HCT116 (cell line): Measurements from ENCODE around the gene TTC9. TPM values are rescaled to one million over a fixed set of nuclear protein-coding genes. Genes with fewer than 3 reads are reported as not detected.

Source experiments
- ATAC-seq: fragments of 200-7000 bp; cut with Tn5 transposase; 2 replicates; pipeline ENCODE4 v1.9.1; 2020; ENCODE audit warnings: mild to moderate bottlenecking, moderate library complexity
- BruUV-seq: library from RNA; stranded (reverse); fragments of 400-500 nt; replicated peaks from 2 replicates; lab custom pipeline; 2021; lab: Mats Ljungman, UMichigan
- CTCF ChIA-PET: fragments of 300-600 bp; sonication (Branson Sonifier 250); formaldehyde crosslinking; loops from one replicate; lab custom pipeline; 2021; ENCODE audit warnings: antibody characterized with exemption; lab: Charles Lee
- POLR2A ChIA-PET: fragments of 300-600, 350-600 bp; sonication (Branson Sonifier 250); formaldehyde crosslinking; loops from one replicate; lab custom pipeline; 2021; ENCODE audit warnings: antibody characterized with exemption; lab: Charles Lee
- RAD21 ChIA-PET, 2 experiments: fragments of 300-600 bp; sonication (Branson Sonifier 250); formaldehyde crosslinking; loops; one replicate each; lab custom pipeline; 2023; ENCODE audit warnings: low total read pairs in 2 of 2; ENCODE audit not compliant: uncharacterized antibody in 2 of 2, unreplicated experiment in 2 of 2, low non-redundant PET in 1 of 2; lab: Charles Lee
- DNase-seq: peaks from one replicate; pipeline ENCODE4 v3.0.0-alpha.2; 2010; ENCODE audit warnings: low read depth, low spot score
- H2AFZ ChIP-seq: fragments of 200-600 bp; shearing (Covaris generic), sonication (generic); 2 replicates; pipeline ENCODE4 v1.6.1; 2017; ENCODE audit warnings: low read depth, mixed run types, mixed read lengths, antibody characterized with exemption, low read length; ENCODE audit not compliant: poor library complexity, severe bottlenecking
- H3K27ac ChIP-seq: 2 replicates; pipeline ENCODE4 v1.5.1; 2012; ENCODE audit warnings: low read depth, low read length
- H3K27me3 ChIP-seq: fragments of 200-600 bp; sonication (generic); 2 replicates; pipeline ENCODE4 v1.6.1; 2016; ENCODE audit warnings: mixed run types, low read length, mixed read lengths; ENCODE audit not compliant: insufficient read depth
- H3K36me3 ChIP-seq, 2 experiments: fragments of 200-500 bp in 1 of 2; fragments of 200-600 bp in 1 of 2; sonication (Bioruptor generic) in 1 of 2; sonication (generic) in 1 of 2; 2 replicates each; pipeline versions ENCODE4 v1.5.1 to v1.6.1; 2014 to 2016; ENCODE audit warnings: low read length in 2 of 2, inconsistent platforms in 1 of 2, mixed read lengths in 1 of 2, mixed run types in 1 of 2; ENCODE audit not compliant: insufficient read depth in 2 of 2, control insufficient read depth in 1 of 2
- H3K4me1 ChIP-seq, 2 experiments: fragments of 200-600 bp in 1 of 2; sonication (generic) in 1 of 2; 2 replicates each; pipeline versions ENCODE4 v1.5.1 to v1.6.1; 2012 to 2017; ENCODE audit warnings: low read length in 2 of 2, inconsistent platforms in 1 of 2, mild to moderate bottlenecking in 1 of 2, mixed read lengths in 1 of 2, mixed run types in 1 of 2, moderate library complexity in 1 of 2; ENCODE audit not compliant: insufficient read depth in 2 of 2, control insufficient read depth in 1 of 2
- H3K4me2 ChIP-seq: fragments of 200-600 bp; sonication (generic); 2 replicates; pipeline ENCODE4 v1.6.1; 2017; ENCODE audit warnings: mixed run types, low read length, mixed read lengths
- H3K4me3 ChIP-seq, 2 experiments: fragments of 200-600 bp in 1 of 2; sonication (generic) in 1 of 2; replicated peaks in 1 of 2; 2 replicates each; pipeline ENCODE4 v1.5.1; 2011 to 2016; ENCODE audit warnings: low read length in 2 of 2, control low read depth in 1 of 2, low read depth in 1 of 2, mild to moderate bottlenecking in 1 of 2, mixed read lengths in 1 of 2, mixed run types in 1 of 2
- H3K79me2 ChIP-seq: fragments of 200-600 bp; sonication (generic); 2 replicates; pipeline ENCODE4 v1.6.1; 2017; ENCODE audit warnings: mild to moderate bottlenecking, mixed run types, low read length, moderate library complexity, mixed read lengths; ENCODE audit not compliant: insufficient read depth
- H3K9ac ChIP-seq: fragments of 200-600 bp; sonication (generic); 2 replicates; pipeline ENCODE4 v1.6.1; 2016; ENCODE audit warnings: low read length, mixed read lengths
- H3K9me2 ChIP-seq: fragments of 200-600 bp; sonication (generic), shearing (Covaris generic); 2 replicates; pipeline ENCODE4 v1.6.1; 2017; ENCODE audit warnings: mixed run types, mild to moderate bottlenecking, moderate library complexity; ENCODE audit not compliant: insufficient read depth
- H3K9me3 ChIP-seq, 2 experiments: fragments of 200-500 bp in 1 of 2; fragments of 200-600 bp in 1 of 2; sonication (Bioruptor generic) in 1 of 2; sonication (generic) in 1 of 2; 2 replicates each; pipeline ENCODE4 v1.6.1; 2014 to 2017; ENCODE audit warnings: low read length in 2 of 2, mixed read lengths in 2 of 2, inconsistent platforms in 1 of 2, low read depth in 1 of 2, mild to moderate bottlenecking in 1 of 2, mixed run types in 1 of 2, moderate library complexity in 1 of 2; ENCODE audit not compliant: control insufficient read depth in 1 of 2, insufficient read depth in 1 of 2
- H4K20me1 ChIP-seq: fragments of 200-600 bp; sonication (generic), shearing (Covaris generic); 2 replicates; pipeline ENCODE4 v1.6.1; 2017; ENCODE audit warnings: mixed run types, mild to moderate bottlenecking, moderate library complexity; ENCODE audit not compliant: insufficient read depth
- ELF1 ChIP-seq: IDR thresholded peaks from 2 replicates; pipeline ENCODE4 v1.6.1; 2012; ENCODE audit warnings: low read depth, borderline replicate concordance
- EZH2phosphoT487 ChIP-seq: fragments of 200-600 bp; IDR thresholded peaks from 2 replicates; pipeline ENCODE4 v1.6.1; 2018; ENCODE audit warnings: antibody characterized with exemption, borderline replicate concordance
- FOSL1 ChIP-seq: IDR thresholded peaks from 2 replicates; pipeline ENCODE4 v1.6.1; 2012; ENCODE audit warnings: low read depth
- MAX ChIP-seq: IDR thresholded peaks from 2 replicates; pipeline ENCODE4 v1.6.1; 2012
- SIN3A ChIP-seq: IDR thresholded peaks from 2 replicates; pipeline ENCODE4 v1.6.1; 2012; ENCODE audit warnings: low read depth
- SP1 ChIP-seq: IDR thresholded peaks from 2 replicates; pipeline ENCODE4 v1.6.1; 2012; ENCODE audit warnings: low read depth
- SRF ChIP-seq: IDR thresholded peaks from 2 replicates; pipeline ENCODE4 v1.6.1; 2012; ENCODE audit warnings: low read depth
- ZBTB33 ChIP-seq: IDR thresholded peaks from 2 replicates; pipeline ENCODE4 v1.6.1; 2011; ENCODE audit warnings: mild to moderate bottlenecking, low read length, moderate library complexity; ENCODE audit not compliant: insufficient replicate concordance; ENCODE audit errors: extremely low read depth
- ZNF274 ChIP-seq: fragments of 200-500 bp; sonication (Bioruptor generic); IDR thresholded peaks from 2 replicates; pipeline ENCODE4 v1.6.1; 2014; ENCODE audit warnings: mild to moderate bottlenecking, low read depth, low read length, inconsistent platforms
- intact Hi-C: fragments of 100-400 bp; cut with micrococcal nuclease; formaldehyde crosslinking; loops from 2 replicates; pipeline ENCODE4 v1.10.0; 2022
- total RNA-seq: library from RNA; stranded (reverse); gene quantifications from one replicate; pipeline ENCODE4 v1.2.1, GENCODE V29; 2021; ENCODE audit not compliant: unreplicated experiment

The TTC9 gene
- total RNA-seq, 1 experiment from 2014 or later = 2.4 TPM

- no peak overlapping the region for H2AFZ ChIP-seq
- H3K4me3 ChIP-seq = no peak overlapping the region
- H3K9ac ChIP-seq = no peak overlapping the region
- no peaks in the 10 kb centered on the region for H4K20me1 ChIP-seq
- ChIA-PET CTCF (no interaction called here), POLR2A (no interaction called here), RAD21 (no interaction called here)
- H3K4me2 ChIP-seq = no peak overlapping the region
- no peaks in the 10 kb centered on the region; a peak in 1 of 4 replicates for H3K9me3 ChIP-seq
- H3K27ac ChIP-seq = no peak overlapping the region
- no peak for DNase-seq
- TF ChIP-seq ZNF274 = no peak
- H3K27me3 ChIP-seq = no peaks in the 10 kb centered on the region
- no peaks in the 10 kb centered on the region for H3K36me3 ChIP-seq
- no peaks in the 10 kb centered on the region for H3K4me1 ChIP-seq
- no peak for ATAC-seq
- no peaks in the 10 kb centered on the region for H3K79me2 ChIP-seq
- BruUV-seq = no TSS peak
- no peaks in the 10 kb centered on the region for H3K9me2 ChIP-seq
- intact Hi-C loops = no loop called here
Measured at GRCh38 chr14:70618314-70618713, 23.4 kb upstream of the TTC9 start.

GRCh38 chr14:70619708-70620107 is 22.0 kb upstream of the TTC9 start:
- no peak overlapping the region for H3K9ac ChIP-seq
- RAD21 ChIA-PET = interaction anchor here in 1 of 2 experiments (0.9 kb wide), 1 partner anchor 35 kb away, joined by 3 read pairs; no protein-coding TSS in a partner anchor
- POLR2A ChIA-PET = no interaction called here
- no peak for TF ChIP-seq SP1
- TF ChIP-seq ZNF274 = no peak
- no peak for TF ChIP-seq ZBTB33
- no peak for TF ChIP-seq MAX
- TF ChIP-seq FOSL1 = no peak
- no peak for TF ChIP-seq SRF
- no peak for TF ChIP-seq SIN3A
- no peak for TF ChIP-seq ELF1
- no peak for TF ChIP-seq EZH2phosphoT487
- TF ChIP-seq, all 23 proteins: peak for 0
- Histone ChIP-seq H4K20me1 (no peaks in the 10 kb centered on the region), H3K36me3 (no peaks in the 10 kb centered on the region), H3K9me3 (no peaks in the 10 kb centered on the region; a peak in 1 of 4 replicates), H3K4me3 (no peak overlapping the region), H3K4me1 (no peaks in the 10 kb centered on the region), H2AFZ (no peak overlapping the region), H3K79me2 (no peaks in the 10 kb centered on the region), H3K9me2 (no peaks in the 10 kb centered on the region), H3K4me2 (no peak overlapping the region), H3K27ac (no peak overlapping the region), H3K27me3 (no peaks in the 10 kb centered on the region)
- BruUV-seq = no TSS peak
- intact Hi-C loops = no loop called here
- CTCF ChIA-PET = no interaction called here
- ATAC-seq = no peak
- DNase-seq = no peak
